CD1c-positive myeloid dendritic cell (primary cell): ENCODE measurements around the gene FEZ2.

Source experiments
- DNase-seq: peaks from one replicate; pipeline ENCODE4 v3.0.0-alpha.2; 2016; ENCODE audit errors: extremely low spot score

FEZ2 gene

DNA sequence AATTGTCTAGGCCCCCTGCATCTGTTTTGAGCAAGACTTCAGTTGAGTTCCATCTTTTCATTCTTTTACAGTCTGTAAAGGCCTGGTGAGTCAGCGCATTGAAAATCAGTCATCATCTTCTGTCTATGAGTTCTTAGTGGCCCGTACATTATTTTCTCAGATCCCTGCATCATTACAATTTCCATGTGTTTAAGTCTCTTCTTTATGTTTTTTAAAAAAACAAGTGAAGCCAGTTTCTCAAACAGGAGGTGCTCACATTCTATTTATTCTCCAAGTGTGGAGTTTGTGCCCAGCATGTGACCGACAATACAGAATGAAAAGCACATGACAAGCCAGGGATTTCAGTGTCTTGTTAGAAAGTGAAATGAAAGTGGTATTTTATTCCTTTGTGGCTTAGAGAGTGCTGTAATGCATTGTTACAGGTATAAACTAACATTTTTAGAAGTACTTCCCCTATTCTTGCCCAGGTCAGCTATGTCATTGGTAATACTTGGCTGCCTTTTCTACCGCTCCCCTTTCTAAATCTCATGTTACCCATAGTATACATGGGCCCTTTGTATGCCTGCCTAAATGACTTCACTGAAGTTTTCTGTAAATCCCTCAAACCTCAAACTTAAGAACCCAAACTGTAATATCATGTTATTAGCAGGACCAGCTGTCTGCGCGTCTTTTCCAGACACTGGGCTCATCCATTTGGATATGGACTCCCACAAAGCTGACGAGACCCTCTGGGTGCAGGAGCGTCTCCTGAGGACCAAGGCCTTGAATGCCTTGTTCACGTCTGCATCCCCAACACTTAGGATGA, 67.6 kb downstream of the FEZ2 start:
- DNase-seq, result no peak

GRCh38 chr2:36528766-36529392, 69.1 kb downstream of the FEZ2 start:
- no peak for DNase-seq

DNA sequence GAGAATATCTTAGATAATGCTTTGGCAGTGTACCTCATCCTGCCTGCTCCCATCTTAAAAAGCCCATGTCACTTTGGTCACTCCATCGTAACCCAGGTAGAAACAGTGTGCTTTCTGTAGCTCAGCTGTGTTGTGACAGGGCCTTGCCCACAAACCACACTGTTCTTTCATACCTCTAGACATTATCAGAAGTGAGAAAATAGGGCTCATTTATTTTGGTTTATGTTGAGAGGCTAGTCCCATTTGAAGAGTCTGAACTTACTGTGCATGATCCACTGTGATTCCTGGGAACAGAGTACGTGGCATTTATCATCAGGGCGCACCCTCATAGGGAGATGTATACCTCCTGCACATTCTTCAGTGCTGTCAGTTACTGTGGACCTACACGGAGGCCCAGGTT, 69.7 kb downstream of the FEZ2 start:
- DNase-seq, result no peak

DNA sequence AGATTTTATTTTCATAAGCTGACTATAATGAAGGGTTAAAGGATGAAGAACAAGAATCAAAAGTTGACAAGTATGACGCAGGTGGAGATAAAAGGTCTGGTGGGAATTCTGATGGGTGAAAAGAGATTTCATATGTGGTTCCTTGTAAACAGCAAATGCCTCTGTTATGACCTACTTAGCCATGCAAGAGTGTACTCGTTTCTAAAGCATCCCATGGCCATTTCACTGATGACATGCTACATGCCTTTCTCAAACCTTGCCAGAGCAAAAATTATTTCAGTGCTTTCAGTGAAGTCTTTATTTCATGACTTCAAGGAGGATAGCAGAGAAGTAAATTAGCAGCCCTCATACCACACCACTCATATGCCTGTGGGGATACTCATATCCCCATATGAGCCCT, 71.7 kb downstream of the FEZ2 start:
- no peak for DNase-seq

DNA sequence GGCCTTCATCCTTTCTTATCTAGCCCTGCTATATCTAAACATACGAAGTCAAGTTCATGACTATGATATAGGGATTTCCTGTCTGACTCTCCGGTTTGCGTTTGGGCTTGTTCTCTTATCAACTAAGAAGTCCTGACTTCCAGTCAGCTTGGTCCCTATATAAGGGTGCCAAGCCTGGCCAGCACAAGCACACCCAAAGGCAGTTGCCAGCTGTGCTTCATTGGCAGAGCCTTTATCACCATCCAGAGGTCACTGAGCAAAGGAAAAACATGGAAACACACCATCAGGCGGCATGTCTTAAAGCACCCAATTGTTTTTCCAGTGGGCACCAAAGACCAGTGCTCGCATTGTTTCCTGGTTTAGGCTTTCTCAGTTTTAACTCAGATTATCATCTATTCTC, 72.7 kb downstream of the FEZ2 start:
- no peak for DNase-seq

DNA sequence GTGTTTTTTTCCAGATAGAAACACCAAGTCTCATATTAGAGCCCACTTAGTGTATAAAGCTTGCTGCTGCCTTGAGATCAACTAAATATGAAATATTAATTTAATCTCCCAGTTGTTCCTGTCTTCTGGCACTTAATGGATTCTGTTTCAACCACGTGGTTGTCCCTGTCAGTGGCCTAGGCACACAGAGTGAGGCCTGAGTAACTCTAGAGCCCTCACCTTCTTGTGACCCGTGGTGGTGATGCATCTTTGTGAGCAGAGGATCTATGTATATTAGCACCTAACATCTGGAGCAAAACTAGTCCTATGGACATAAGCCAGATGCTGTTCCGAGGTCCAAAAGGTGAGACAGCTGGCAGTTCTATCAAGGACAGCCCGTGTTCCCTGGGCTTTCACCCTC, 74.8 kb downstream of the FEZ2 start:
- no peak for DNase-seq

GRCh38 chr2:36520431-36520830, 77.5 kb downstream of the FEZ2 start:
- DNase-seq, result no peak

DNA sequence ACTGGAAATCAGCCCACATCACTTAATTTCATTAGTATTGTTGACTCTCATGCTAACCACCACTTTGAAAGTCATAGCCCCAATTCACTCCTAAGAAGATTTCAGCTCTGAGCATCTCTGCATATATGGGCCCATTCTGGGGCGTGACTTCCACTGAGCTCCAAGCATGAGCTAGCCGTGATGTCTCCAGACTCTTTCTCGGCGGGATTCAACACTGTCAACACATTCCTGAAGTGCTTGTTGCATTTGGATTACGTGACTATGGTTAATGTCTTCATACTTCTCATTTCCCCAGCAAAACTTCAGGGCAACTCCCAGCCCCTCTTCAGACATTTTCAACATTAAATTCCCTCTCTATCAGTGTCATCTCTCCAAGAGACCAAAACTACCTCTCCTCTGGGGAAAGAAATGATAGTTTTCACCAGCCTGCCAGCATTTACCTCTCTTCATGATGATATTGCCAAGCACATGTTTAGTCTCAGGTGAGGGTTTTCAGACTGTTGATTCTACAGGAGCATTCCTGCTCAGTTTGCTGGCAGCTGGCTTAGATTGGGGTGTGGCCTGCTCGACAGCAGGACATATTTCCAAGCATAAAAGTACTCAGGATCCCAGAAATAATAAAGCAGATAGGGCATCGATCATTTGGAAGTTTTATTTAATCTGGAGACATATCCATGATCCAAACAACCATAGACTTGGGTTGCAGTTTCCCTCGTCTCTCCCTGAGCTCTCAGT, 81.7 kb downstream of the FEZ2 start:
- no peak for DNase-seq

- DNase-seq, result no peak
Measured at GRCh38 chr2:36515538-36515937, 82.4 kb downstream of the FEZ2 start.

GRCh38 chr2:36513661-36514060, 84.3 kb downstream of the FEZ2 start:
- no peak for DNase-seq

- no peak for DNase-seq
Measured at GRCh38 chr2:36512705-36513104, 85.3 kb downstream of the FEZ2 start.

- no peak for DNase-seq
Measured at GRCh38 chr2:36511858-36512603, 85.9 kb downstream of the FEZ2 start.

DNA sequence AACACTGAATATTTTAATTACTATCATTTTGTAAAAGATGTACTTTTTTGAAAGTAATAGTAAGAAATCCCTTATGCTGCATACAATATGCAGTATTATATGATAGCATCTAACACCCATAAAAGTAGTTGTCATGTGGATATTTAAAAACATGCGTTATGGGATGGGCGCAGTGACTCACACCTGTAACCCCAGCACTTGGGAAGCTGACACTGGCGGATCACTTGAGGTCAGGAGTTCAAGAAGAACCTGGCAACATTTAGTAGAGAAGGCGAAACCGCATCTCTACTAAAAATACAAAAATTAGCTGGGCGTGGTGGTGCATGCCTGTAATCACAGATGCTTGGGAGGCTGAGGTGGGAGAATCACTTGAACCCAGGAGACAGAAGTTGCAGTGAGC, 88.9 kb downstream of the FEZ2 start:
- no peak for DNase-seq

DNA sequence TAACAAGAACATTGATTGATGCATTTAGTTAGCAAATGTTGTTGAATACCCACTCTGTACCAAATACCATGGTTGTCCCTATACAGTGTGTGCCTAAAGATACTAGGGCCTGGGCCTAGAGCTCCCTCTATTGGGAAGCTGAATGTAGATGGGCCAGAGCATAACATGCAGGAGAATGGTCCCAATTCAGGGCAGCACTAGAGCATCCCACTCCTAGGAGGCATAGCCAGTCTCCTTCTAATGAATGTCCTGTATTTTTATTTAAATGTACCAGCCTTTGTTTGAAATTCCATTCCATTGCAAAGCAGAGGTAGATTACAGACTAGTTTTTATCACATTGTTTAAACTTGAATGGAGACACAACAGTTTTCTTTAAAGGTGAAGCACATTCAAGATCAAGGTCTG, 90.6 kb downstream of the FEZ2 start:
- peak; percentile 60 for DNase-seq
